GM18511 (cell line): ENCODE measurements around the gene GSTA2.
A peak's percentile ranks its signal among the peaks of the same experiment; 100 is the strongest.
"Not testable (repeated sequence)": the region's sequence is repeated elsewhere in the genome, so short reads cannot be mapped to it uniquely, and the experiment has no call there.

Experiments
- ATAC-seq: cut with Tn5 transposase; IDR thresholded peaks from one replicate; pipeline ENCODE4 v1.9.1; 2021; ENCODE audit warnings: mild to moderate bottlenecking, moderate library complexity; ENCODE audit not compliant: unreplicated experiment

Gene GSTA2

GRCh38 chr6:52726193-52726542, 37.1 kb downstream of the GSTA2 start:
- no peak for ATAC-seq

DNA sequence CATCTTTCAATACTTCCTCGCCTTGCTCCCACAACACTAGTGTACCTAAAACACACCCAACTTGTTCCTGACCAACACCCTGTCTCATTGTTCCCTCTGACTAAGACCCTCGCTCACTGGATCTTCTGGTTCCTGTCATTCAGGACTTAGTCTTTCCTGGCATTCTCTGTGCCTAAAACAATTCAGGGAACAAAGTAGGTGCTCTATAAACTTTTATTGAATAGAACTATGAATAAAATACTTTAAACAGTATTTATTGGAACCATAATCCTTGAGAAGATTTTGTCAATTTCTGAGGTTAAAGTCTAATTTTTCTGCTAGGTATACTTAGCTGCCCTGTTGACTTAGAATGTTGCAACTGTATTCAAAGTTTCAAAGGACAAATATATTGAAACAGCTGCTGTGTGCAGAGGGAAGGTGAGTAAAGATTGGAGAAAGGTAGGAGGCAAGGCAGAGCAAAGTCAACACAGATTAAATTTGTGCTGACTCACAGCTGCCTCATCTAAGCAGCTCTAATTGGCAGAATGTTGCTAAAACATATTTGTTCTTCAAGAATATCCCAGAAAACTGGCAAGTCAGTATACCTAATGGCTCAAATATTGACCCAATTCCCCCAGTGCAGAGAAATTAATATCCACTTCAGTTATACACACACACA, 37.6 kb downstream of the GSTA2 start:
- ATAC-seq = no peak

GRCh38 chr6:52725143-52725534, 38.1 kb downstream of the GSTA2 start:
- no peak for ATAC-seq

DNA sequence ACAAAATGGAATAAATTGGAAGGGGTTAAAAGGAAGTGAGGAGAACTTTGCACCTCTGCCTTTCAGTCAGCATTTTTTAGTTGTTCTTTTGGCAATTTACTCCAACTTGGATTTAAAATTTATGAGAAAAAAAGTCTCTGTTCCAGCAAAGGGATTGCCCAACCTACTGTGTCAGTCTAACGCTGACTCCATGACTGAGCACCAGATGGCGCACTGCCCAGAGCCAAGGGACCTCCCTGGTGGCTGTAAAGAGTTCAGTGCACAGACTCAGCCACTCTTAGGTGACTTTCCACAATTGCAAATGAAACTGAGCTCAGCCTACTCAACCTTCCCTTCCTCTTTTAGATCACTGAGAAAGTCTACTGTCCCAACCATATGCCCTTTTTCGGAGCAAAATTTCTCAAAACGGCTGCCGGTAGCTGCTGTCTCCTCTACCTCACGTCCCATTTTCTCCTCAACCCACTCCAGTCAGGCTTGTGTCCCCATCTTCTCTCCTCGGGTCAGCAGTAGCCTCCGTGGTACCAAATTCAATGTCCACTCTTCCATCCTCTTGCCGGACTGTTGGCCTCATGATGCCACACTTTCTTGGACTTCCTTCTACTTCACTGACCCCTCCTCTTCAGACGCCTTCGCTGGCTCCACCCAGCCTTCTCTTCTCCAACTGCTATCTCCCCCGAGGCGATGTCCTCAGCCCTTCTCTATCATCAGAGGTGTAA, 38.7 kb downstream of the GSTA2 start:
- ATAC-seq = peak; percentile 100

DNA sequence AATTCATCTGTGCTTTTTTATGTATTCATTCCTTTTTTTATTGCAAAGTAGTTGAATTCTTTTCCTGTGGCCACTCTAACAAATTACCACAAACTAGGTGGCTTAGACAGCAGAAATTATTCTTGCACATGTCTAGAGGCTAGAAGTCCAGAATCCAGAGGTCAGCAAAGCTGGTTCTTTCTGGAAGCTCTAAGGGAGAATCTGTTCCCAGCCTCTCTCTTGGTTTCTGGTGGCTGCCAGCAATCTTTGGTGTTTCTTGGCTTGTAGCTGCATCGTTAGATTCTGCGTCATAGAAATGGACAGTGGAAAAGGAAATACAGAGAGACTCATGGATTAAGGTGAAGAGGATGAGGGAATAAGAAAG, 39.3 kb downstream of the GSTA2 start:
- no peak for ATAC-seq

- ATAC-seq = no peak
Measured at GRCh38 chr6:52720321-52720720, 43.0 kb downstream of the GSTA2 start.

DNA sequence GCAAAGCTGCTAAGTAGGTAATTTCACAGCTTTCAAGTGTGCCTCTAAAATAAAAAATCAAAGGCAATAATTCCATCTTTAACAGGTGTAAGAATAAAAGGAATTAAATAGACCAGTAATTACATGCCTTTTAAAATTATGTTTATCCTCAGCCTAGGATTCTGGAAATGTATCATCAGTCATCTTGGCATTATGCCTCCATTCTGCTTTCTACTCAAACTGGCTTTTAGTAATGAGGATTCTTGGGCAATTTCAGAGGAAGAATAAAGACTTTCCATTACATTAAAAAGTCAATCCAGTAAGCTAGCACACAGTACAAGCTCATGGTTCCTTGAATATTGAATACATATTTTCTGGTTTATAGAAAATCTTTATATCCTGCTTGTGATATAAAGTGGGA, 44.7 kb downstream of the GSTA2 start:
- ATAC-seq = no peak

- ATAC-seq = not testable (repeated sequence)
Measured at GRCh38 chr6:52714761-52715160, 48.5 kb downstream of the GSTA2 start.

DNA sequence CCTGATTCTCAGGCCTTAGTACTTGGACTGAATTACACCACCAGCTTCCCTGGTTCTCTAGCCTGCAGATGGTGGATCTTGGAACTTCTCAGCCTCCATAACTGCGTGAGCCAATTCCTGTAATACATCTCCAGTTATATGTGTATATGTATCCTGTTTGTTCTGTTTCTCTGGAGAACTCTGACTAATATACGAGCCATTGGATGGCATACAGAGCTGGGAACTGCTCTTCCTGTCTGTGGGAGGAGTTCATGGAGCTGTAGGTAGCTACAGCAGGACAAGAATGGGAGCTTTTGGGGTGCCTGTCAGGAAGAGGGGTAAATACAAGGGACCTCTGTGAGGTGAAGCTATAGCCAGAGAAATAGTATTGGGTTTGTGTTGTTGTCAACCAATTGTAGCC, 51.1 kb downstream of the GSTA2 start:
- no peak for ATAC-seq

DNA sequence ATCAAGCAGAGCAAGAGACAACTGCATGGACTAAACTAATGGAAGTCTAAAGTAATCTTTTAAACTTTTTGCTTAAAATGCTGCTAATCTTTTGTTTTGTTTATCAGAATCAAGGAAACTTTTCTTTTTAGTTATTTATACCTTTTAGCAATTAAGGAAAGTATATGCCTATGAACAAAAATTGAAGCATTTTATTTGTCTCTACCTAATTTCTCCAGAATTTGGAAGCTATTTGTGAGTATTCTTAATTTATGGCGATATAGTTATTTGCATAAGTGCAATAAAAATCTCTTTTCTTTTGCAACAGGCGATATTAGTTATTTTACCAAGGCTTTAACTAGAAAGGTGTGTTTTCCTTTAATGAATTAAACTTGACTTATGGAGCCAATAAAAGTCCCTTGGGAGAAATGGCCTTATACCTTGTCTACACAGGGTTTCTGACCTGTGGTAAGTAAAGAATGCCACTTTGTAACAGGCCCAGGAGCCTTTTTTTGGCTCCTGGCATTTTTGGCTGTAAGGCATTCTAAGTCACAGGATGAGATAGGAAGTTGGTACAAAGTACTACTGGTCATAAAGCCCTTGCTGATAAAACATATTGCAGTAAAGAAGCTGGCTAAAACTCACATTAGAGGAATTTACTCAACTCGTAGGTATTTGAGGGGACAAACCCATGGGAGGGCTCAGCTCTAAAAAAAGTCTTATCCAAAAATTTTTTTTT, 55.2 kb downstream of the GSTA2 start:
- ATAC-seq = no peak

DNA sequence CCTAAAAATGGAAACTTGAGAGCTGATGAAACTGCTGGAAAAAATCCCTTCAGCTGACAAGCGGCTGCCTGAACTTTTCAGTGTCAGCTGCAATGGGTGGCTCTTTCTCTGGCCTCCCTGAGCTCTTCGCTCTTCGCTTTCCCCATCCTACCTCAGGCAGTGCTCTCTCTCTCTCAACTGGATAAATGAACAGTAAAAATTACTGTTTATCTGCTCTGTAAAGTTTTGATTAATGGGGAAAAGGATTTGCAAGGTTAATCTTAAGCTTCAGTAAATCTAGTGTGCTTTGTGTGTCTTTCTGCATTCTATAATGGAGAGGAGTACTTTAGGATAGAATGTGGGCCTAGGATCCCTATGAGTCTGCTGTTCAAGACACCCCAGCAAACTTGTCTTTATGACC, 57.3 kb downstream of the GSTA2 start:
- ATAC-seq = no peak

DNA sequence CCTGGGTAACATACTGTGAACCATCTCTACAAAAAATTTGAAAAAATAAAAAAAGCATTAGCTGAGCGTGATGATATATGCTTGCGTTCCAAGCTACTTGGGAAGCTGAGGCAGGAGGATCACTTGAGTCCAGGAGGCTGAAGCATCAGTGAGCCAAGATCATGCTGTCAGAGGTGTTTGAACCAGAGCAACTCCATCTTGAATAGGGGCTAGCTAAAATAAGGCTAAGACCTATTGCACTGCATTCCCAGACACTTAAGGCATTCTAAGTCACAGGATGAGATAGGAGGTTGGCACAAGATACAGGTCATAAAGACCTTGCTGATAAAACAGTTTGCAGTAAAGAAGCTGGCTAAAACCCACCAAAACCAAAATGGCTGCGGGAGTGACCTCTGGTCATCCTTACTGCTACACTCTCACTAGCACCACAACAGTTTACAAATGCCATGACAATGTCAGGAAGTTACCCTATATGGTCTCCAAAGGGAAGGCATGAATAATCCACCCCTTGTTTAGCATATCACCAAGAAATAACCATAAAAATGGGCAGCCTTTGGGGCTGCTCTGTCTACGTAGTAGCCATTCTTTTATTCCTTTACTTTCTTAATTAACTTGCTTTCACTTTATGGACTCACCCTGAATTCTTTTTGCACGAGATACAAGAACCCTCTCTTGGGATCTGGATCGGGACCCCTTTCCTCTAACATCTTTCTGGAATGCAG, 58.3 kb downstream of the GSTA2 start:
- ATAC-seq = not testable (repeated sequence)

GRCh38 chr6:52704060-52704459, 59.2 kb downstream of the GSTA2 start:
- no peak for ATAC-seq
